GM12878 (cell line): ENCODE measurements around the gene NYAP1. TPM values are rescaled to one million over a fixed set of nuclear protein-coding genes. Genes with fewer than 3 reads are reported as not detected.

Experiments
- CBFB ChIP-seq: IDR thresholded peaks from 2 replicates; pipeline ENCODE4 v1.6.1; 2016; ENCODE audit warnings: antibody characterized with exemption, low read depth
- CREB1 ChIP-seq: IDR thresholded peaks from 2 replicates; pipeline ENCODE4 v1.6.1; 2012; ENCODE audit warnings: low read depth, mild to moderate bottlenecking, inconsistent platforms
- MXI1 ChIP-seq: fragments of 150-350 bp; IDR thresholded peaks from 2 replicates; pipeline ENCODE4 v1.6.1; 2011; ENCODE audit warnings: low read depth, mild to moderate bottlenecking, inconsistent platforms, low read length, improper control_type of control experiment
- NBN ChIP-seq: fragments of 450-650 bp; IDR thresholded peaks from 2 replicates; pipeline ENCODE4 v1.6.1; 2016
- NR2F1 ChIP-seq: fragments of 450-650 bp; conservative IDR thresholded peaks from 2 replicates; pipeline ENCODE4 v1.6.1; 2017; ENCODE audit warnings: mild to moderate bottlenecking
- TCF12 ChIP-seq: IDR thresholded peaks from 2 replicates; pipeline ENCODE4 v1.6.1; 2011; ENCODE audit warnings: low read depth, mild to moderate bottlenecking, low read length
- ZNF274 ChIP-seq: IDR thresholded peaks from one replicate; pipeline ENCODE4 v1.8.0; 2011; ENCODE audit not compliant: insufficient read length, insufficient read depth
- polyA plus RNA-seq, 11 experiments: library from polyadenylated mRNA; depleted of rRNA in 4 of 11; unstranded in 6 of 11; stranded (reverse) in 5 of 11; fragments of >200 nt; fragmentation: Nextera tagmentation in 4 of 11; fragmentation: Illumina TruSeq in 1 of 11; extraction: Ambion mirVana in 4 of 11; extraction: Trizol in 1 of 11; gene quantifications; 1 replicate in 1 of 11; 2 replicates in 10 of 11; pipeline versions ENCODE4 v1.2.1 to v1.2.3, GENCODE V29; 2011 to 2016; ENCODE audit warnings: inconsistent platforms in 2 of 11, missing spikeins in 2 of 11, low read depth in 1 of 11
- total RNA-seq, 4 experiments: library from RNA; depleted of rRNA in 3 of 4; stranded (reverse); fragments of >200 nt in 3 of 4; fragmentation: Illumina TruSeq in 1 of 4; extraction: Trizol in 1 of 4; gene quantifications; 2 replicates each; pipeline versions ENCODE4 v1.2.1 to v1.2.3, GENCODE V29; 2013 to 2021
- TF ChIP-seq, protein P1 (sequence below): fragments of 450-650 bp; formaldehyde crosslinking; IDR thresholded peaks from 2 replicates; pipeline ENCODE4 v1.5.0; 2022; ENCODE audit warnings: mild to moderate bottlenecking, missing genetic modification characterization
- TF ChIP-seq, protein P2 (sequence below): fragments of 450-650 bp; IDR thresholded peaks from 2 replicates; pipeline ENCODE4 v1.6.1; 2017; ENCODE audit warnings: mild to moderate bottlenecking, moderate library complexity
- TF ChIP-seq, protein P3 (sequence below): fragments of 150-350 bp; IDR thresholded peaks from 2 replicates; pipeline ENCODE4 v1.6.1; 2016; ENCODE audit warnings: low read depth, low read length
- TF ChIP-seq, protein P4 (sequence below): IDR thresholded peaks from 2 replicates; pipeline ENCODE4 v1.6.1; 2012; ENCODE audit warnings: low read length, inconsistent platforms
- TF ChIP-seq, protein P5 (sequence below): IDR thresholded peaks from 2 replicates; pipeline ENCODE4 v1.6.1; 2012; ENCODE audit warnings: low read depth, low read length, improper control_type of control experiment
- TF ChIP-seq, protein P6 (sequence below): fragments of 450-650 bp; IDR thresholded peaks from 2 replicates; pipeline ENCODE4 v1.6.1; 2017; ENCODE audit warnings: low read depth, mild to moderate bottlenecking, moderate library complexity

The NYAP1 gene
- total and polyA plus RNA-seq, 10 of the 15 experiments (the other 5 are each of a cell fraction or from before 2014, with no cell fraction given) = 0.04 to 0.28 (median 0.11) TPM; not detected in 6

DNA sequence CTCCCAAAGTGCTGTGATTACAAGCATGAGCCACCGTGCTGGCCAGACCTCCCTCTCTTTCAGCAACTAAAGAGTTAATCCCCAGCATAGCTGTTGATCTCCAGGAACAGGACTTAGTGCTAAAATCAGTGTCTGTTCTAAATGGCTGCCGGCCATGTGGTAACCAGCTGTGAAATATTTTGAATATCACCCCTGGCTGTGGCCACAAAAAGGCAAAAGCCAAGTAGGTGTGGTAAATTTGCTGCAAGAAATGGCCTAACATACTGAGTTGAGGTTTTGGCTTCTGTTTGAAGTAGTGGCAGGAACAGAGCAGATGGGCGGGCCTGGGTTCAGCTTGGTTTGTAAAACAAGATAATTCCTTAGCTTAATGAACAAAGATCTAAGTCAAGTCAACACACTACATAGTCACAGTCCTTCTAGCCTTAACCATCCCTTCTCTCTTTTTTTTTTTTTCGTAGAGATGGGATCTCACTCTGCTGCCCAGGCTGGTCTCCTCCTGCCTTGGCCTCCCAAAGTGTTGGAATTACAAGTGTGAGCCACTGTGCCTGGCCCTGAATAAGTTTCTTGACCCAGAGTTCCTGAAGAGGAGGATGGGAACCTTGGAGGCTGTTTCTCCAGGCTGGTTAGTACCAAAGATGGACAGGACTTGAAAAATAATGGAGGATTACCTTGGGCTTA is 32.5 kb downstream of the NYAP1 start (continued):
- TF ChIP-seq, protein P1, sequence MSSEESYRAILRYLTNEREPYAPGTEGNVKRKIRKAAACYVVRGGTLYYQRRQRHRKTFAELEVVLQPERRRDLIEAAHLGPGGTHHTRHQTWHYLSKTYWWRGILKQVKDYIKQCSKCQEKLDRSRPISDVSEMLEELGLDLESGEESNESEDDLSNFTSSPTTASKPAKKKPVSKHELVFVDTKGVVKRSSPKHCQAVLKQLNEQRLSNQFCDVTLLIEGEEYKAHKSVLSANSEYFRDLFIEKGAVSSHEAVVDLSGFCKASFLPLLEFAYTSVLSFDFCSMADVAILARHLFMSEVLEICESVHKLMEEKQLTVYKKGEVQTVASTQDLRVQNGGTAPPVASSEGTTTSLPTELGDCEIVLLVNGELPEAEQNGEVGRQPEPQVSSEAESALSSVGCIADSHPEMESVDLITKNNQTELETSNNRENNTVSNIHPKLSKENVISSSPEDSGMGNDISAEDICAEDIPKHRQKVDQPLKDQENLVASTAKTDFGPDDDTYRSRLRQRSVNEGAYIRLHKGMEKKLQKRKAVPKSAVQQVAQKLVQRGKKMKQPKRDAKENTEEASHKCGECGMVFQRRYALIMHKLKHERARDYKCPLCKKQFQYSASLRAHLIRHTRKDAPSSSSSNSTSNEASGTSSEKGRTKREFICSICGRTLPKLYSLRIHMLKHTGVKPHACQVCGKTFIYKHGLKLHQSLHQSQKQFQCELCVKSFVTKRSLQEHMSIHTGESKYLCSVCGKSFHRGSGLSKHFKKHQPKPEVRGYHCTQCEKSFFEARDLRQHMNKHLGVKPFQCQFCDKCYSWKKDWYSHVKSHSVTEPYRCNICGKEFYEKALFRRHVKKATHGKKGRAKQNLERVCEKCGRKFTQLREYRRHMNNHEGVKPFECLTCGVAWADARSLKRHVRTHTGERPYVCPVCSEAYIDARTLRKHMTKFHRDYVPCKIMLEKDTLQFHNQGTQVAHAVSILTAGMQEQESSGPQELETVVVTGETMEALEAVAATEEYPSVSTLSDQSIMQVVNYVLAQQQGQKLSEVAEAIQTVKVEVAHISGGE (CRISPR knock-in tag) = no peak
- TF ChIP-seq, protein P2, sequence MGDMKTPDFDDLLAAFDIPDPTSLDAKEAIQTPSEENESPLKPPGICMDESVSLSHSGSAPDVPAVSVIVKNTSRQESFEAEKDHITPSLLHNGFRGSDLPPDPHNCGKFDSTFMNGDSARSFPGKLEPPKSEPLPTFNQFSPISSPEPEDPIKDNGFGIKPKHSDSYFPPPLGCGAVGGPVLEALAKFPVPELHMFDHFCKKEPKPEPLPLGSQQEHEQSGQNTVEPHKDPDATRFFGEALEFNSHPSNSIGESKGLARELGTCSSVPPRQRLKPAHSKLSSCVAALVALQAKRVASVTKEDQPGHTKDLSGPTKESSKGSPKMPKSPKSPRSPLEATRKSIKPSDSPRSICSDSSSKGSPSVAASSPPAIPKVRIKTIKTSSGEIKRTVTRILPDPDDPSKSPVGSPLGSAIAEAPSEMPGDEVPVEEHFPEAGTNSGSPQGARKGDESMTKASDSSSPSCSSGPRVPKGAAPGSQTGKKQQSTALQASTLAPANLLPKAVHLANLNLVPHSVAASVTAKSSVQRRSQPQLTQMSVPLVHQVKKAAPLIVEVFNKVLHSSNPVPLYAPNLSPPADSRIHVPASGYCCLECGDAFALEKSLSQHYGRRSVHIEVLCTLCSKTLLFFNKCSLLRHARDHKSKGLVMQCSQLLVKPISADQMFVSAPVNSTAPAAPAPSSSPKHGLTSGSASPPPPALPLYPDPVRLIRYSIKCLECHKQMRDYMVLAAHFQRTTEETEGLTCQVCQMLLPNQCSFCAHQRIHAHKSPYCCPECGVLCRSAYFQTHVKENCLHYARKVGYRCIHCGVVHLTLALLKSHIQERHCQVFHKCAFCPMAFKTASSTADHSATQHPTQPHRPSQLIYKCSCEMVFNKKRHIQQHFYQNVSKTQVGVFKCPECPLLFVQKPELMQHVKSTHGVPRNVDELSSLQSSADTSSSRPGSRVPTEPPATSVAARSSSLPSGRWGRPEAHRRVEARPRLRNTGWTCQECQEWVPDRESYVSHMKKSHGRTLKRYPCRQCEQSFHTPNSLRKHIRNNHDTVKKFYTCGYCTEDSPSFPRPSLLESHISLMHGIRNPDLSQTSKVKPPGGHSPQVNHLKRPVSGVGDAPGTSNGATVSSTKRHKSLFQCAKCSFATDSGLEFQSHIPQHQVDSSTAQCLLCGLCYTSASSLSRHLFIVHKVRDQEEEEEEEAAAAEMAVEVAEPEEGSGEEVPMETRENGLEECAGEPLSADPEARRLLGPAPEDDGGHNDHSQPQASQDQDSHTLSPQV = no peak
- TF ChIP-seq NBN (0 out of 2 replicates have a peak, but pooled peaks have one; percentile 50), NR2F1 (peak; percentile 99), TCF12 (peak; percentile 66; the same call in 1 of the 2 replicates), CBFB (no peak), MXI1 (peak; percentile 68; the same call in 1 of the 2 replicates), CREB1 (0 out of 2 replicates have a peak, but pooled peaks have one; percentile 9), ZNF274 (no peak)
- TF ChIP-seq, protein P3, sequence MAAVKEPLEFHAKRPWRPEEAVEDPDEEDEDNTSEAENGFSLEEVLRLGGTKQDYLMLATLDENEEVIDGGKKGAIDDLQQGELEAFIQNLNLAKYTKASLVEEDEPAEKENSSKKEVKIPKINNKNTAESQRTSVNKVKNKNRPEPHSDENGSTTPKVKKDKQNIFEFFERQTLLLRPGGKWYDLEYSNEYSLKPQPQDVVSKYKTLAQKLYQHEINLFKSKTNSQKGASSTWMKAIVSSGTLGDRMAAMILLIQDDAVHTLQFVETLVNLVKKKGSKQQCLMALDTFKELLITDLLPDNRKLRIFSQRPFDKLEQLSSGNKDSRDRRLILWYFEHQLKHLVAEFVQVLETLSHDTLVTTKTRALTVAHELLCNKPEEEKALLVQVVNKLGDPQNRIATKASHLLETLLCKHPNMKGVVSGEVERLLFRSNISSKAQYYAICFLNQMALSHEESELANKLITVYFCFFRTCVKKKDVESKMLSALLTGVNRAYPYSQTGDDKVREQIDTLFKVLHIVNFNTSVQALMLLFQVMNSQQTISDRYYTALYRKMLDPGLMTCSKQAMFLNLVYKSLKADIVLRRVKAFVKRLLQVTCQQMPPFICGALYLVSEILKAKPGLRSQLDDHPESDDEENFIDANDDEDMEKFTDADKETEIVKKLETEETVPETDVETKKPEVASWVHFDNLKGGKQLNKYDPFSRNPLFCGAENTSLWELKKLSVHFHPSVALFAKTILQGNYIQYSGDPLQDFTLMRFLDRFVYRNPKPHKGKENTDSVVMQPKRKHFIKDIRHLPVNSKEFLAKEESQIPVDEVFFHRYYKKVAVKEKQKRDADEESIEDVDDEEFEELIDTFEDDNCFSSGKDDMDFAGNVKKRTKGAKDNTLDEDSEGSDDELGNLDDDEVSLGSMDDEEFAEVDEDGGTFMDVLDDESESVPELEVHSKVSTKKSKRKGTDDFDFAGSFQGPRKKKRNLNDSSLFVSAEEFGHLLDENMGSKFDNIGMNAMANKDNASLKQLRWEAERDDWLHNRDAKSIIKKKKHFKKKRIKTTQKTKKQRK = no peak
- TF ChIP-seq, protein P4, sequence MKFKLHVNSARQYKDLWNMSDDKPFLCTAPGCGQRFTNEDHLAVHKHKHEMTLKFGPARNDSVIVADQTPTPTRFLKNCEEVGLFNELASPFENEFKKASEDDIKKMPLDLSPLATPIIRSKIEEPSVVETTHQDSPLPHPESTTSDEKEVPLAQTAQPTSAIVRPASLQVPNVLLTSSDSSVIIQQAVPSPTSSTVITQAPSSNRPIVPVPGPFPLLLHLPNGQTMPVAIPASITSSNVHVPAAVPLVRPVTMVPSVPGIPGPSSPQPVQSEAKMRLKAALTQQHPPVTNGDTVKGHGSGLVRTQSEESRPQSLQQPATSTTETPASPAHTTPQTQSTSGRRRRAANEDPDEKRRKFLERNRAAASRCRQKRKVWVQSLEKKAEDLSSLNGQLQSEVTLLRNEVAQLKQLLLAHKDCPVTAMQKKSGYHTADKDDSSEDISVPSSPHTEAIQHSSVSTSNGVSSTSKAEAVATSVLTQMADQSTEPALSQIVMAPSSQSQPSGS = 0 out of 2 replicates have a peak, but pooled peaks have one; percentile 16
- TF ChIP-seq, protein P5, sequence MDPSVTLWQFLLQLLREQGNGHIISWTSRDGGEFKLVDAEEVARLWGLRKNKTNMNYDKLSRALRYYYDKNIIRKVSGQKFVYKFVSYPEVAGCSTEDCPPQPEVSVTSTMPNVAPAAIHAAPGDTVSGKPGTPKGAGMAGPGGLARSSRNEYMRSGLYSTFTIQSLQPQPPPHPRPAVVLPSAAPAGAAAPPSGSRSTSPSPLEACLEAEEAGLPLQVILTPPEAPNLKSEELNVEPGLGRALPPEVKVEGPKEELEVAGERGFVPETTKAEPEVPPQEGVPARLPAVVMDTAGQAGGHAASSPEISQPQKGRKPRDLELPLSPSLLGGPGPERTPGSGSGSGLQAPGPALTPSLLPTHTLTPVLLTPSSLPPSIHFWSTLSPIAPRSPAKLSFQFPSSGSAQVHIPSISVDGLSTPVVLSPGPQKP = no peak
- TF ChIP-seq, protein P6, sequence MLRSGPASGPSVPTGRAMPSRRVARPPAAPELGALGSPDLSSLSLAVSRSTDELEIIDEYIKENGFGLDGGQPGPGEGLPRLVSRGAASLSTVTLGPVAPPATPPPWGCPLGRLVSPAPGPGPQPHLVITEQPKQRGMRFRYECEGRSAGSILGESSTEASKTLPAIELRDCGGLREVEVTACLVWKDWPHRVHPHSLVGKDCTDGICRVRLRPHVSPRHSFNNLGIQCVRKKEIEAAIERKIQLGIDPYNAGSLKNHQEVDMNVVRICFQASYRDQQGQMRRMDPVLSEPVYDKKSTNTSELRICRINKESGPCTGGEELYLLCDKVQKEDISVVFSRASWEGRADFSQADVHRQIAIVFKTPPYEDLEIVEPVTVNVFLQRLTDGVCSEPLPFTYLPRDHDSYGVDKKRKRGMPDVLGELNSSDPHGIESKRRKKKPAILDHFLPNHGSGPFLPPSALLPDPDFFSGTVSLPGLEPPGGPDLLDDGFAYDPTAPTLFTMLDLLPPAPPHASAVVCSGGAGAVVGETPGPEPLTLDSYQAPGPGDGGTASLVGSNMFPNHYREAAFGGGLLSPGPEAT = peak; percentile 43; the same call in 1 of the 2 replicates
